Hepatocyte (in vitro differentiated cells): ENCODE measurements around the gene TRPM2. TPM values are rescaled to one million over a fixed set of nuclear protein-coding genes. Genes with fewer than 3 reads are reported as not detected.

Source experiments
- DNase-seq: peaks from one replicate; pipeline ENCODE4 v3.0.0-alpha.2; 2016; ENCODE audit warnings: low spot score
- H2AFZ ChIP-seq: fragments of 200-600 bp; sonication (generic); 2 replicates; pipeline ENCODE4 v1.6.0; 2016; ENCODE audit warnings: antibody characterized with exemption, mild to moderate bottlenecking
- H3K27ac ChIP-seq: fragments of 200-600 bp; sonication (generic); 2 replicates; pipeline ENCODE4 v1.5.1; 2016; ENCODE audit warnings: mild to moderate bottlenecking
- H3K27me3 ChIP-seq: fragments of 200-600 bp; sonication (generic); 2 replicates; pipeline ENCODE4 v1.6.1; 2016
- H3K36me3 ChIP-seq: fragments of 200-600 bp; sonication (generic); replicated peaks from 2 replicates; pipeline ENCODE4 v1.5.1; 2016; ENCODE audit warnings: low read depth; ENCODE audit not compliant: insufficient read depth
- H3K4me1 ChIP-seq: fragments of 200-600 bp; sonication (generic); 2 replicates; pipeline ENCODE4 v1.5.1; 2016; ENCODE audit warnings: mild to moderate bottlenecking, moderate library complexity; ENCODE audit not compliant: insufficient read depth
- H3K4me2 ChIP-seq: fragments of 200-600 bp; sonication (generic); 2 replicates; pipeline ENCODE4 v1.6.0; 2016
- H3K4me3 ChIP-seq: fragments of 200-600 bp; sonication (generic); 2 replicates; pipeline ENCODE4 v1.5.1; 2016; ENCODE audit warnings: mild to moderate bottlenecking
- H3K79me2 ChIP-seq: fragments of 200-600 bp; sonication (generic); 2 replicates; pipeline ENCODE4 v1.6.0; 2017; ENCODE audit warnings: mild to moderate bottlenecking
- H3K9me2 ChIP-seq: fragments of 200-600 bp; sonication (generic); replicated peaks from 2 replicates; pipeline ENCODE4 v1.6.0; 2017; ENCODE audit warnings: mild to moderate bottlenecking; ENCODE audit not compliant: insufficient read depth
- H3K9me3 ChIP-seq: fragments of 200-600 bp; sonication (generic); 2 replicates; pipeline ENCODE4 v1.5.1; 2016; ENCODE audit warnings: low read depth, mild to moderate bottlenecking
- H4K20me1 ChIP-seq: fragments of 200-600 bp; sonication (generic); 2 replicates; pipeline ENCODE4 v1.6.0; 2016; ENCODE audit warnings: mild to moderate bottlenecking; ENCODE audit not compliant: insufficient read depth, poor library complexity, severe bottlenecking
- CTCF ChIP-seq: fragments of 200-600 bp; sonication (generic); IDR thresholded peaks from 2 replicates; pipeline ENCODE4 v1.5.1; 2016; ENCODE audit warnings: antibody characterized with exemption, mild to moderate bottlenecking; ENCODE audit not compliant: poor library complexity
- EZH2 ChIP-seq: fragments of 200-600 bp; sonication (generic); IDR thresholded peaks from 2 replicates; pipeline ENCODE4 v1.6.1; 2016; ENCODE audit warnings: antibody characterized with exemption, mild to moderate bottlenecking, borderline replicate concordance
- EZH2phosphoT487 ChIP-seq: fragments of 200-600 bp; sonication (generic); IDR thresholded peaks from one replicate; pipeline ENCODE4 v1.6.1; 2018; ENCODE audit warnings: antibody characterized with exemption, mild to moderate bottlenecking, low read depth, moderate library complexity; ENCODE audit not compliant: unreplicated experiment, severe bottlenecking
- WGBS: methylation state at CpG from one replicate; pipeline ENCODE4 v1.1.6; 2016; ENCODE audit warnings: low lambda C conversion rate; ENCODE audit errors: missing lambda C conversion rate; 5-methylcytosine and 5-hydroxymethylcytosine counted together
- polyA plus RNA-seq: library from polyadenylated mRNA; unstranded; fragments of >200 nt; fragmentation: Nextera tagmentation; extraction: Ambion mirVana; gene quantifications from 2 replicates; pipeline ENCODE4 v1.2.1, GENCODE V29; 2016
- total RNA-seq: library from RNA; depleted of rRNA; stranded (reverse); fragments of >200 nt; gene quantifications from 2 replicates; pipeline ENCODE4 v1.2.3, GENCODE V29; 2014

Gene TRPM2
- total and polyA plus RNA-seq, 2 experiments from 2014 or later, result 0.25 to 0.50 TPM

DNA sequence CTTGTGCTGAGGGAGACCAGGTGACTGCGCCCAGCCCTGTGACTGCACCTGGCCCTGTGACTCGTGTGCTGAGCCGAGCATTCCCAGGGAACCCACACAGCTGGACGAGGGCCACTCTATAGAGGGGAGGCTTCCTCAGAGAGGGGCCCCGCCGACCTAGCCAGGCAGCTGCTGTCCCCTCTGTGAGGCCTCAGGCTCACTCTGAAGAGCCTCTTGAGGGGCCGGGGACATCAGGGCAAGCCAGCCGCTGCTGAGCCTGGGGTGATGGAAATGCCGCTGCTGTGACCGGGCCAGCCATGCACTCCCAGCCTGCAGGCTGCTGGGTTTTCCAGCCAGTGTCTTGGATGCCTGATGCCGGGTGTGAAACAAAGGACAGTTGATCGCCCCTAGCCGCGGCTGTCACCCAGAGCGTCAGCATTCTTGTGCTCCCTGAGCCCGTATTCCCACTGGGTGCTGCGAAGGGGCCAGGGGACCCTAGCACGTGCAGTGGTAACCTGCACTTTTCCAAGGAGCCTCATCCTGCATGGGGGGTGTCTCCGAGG is 36.1 kb upstream of the TRPM2 start:
- no peaks in the 10 kb centered on the region for H3K27me3 ChIP-seq
- H3K4me2 ChIP-seq, result no peak overlapping the region
- H3K79me2 ChIP-seq, result no peaks in the 10 kb centered on the region
- H3K9me3 ChIP-seq, result no peaks in the 10 kb centered on the region
- H3K9me2 ChIP-seq, result no peaks in the 10 kb centered on the region
- H3K4me3 ChIP-seq, result no peak overlapping the region
- no peak overlapping the region for H3K27ac ChIP-seq
- no peaks in the 10 kb centered on the region for H4K20me1 ChIP-seq
- TF ChIP-seq EZH2phosphoT487 (no peak), CTCF (no peak), EZH2 (no peak)
- no peaks in the 10 kb centered on the region for H3K4me1 ChIP-seq
- no peaks in the 10 kb centered on the region for H3K36me3 ChIP-seq
- no peak overlapping the region for H2AFZ ChIP-seq
- no peak for DNase-seq
- 97% methylated on average over 19 of the region's 19 CpGs for WGBS

DNA sequence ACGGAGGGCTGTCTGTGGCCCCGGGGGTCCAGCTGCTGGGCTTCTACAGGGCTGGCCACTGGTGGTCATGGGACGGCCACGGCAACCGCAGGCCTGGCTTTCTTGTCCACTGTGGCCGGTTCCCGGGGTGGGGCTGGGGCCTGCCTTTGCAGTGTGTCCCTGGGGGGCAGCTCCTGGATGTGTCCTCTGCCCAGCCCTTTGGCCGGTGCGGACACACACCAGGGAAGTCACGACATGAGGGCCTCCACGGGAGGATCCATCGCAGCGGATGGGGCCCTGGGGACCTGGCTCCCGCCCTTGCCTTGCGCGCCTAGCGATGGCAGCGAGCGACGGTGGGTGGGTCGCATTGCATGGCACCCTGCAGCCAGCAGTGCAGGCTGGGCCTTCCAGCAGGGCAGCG is 35.5 kb upstream of the TRPM2 start:
- Histone ChIP-seq H2AFZ (no peak overlapping the region), H3K4me3 (no peak overlapping the region), H3K36me3 (no peaks in the 10 kb centered on the region), H3K27ac (no peak overlapping the region), H3K4me1 (no peaks in the 10 kb centered on the region), H3K9me3 (no peaks in the 10 kb centered on the region), H3K4me2 (no peak overlapping the region), H4K20me1 (no peaks in the 10 kb centered on the region), H3K9me2 (no peaks in the 10 kb centered on the region), H3K27me3 (no peaks in the 10 kb centered on the region), H3K79me2 (no peaks in the 10 kb centered on the region)
- WGBS, result over 99% methylated on average over 18 of the region's 22 CpGs
- DNase-seq, result no peak
- TF ChIP-seq EZH2phosphoT487 (no peak), EZH2 (no peak), CTCF (no peak)

DNA sequence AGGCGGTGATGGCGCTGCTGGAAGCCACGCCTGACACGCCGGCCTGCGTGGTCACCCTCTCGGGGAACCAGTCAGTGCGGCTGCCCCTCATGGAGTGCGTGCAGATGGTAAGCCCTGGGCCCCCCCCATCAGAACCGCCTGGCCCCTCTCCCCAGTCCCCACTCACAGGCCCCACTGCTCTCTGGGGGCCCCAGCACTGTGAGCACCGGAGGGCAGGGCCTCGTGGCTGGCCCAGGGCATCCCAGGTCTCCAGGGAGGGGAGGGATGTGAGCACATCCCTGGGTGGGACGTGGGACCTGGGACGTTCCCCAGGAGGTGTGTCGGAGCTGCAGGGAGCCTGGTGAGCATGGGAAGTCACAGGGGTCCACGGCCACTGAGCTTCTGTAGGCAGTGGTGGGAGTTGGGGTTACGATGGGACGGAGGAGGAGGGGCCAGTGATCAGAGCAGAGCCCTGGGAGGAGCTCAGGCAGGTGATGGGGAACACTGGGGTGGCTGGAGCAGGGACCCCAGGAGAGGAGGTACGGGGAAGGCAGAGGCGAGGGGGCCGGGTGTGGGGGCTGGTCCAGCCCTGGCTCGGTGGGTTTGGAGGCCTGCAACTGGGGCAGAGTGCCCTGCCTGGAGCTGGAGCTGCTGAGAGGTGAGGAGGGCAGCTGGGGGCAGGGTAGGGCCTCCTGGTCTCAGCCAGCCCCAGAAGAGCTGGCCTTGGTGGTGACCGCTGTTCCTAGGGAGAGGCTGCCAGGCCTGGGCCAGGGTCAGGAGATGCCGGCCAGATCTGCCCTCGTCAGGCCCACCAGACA is 34.7 kb upstream of the TRPM2 start:
- H3K4me1 ChIP-seq, result no peaks in the 10 kb centered on the region
- H3K36me3 ChIP-seq, result no peaks in the 10 kb centered on the region
- no peak for TF ChIP-seq EZH2
- TF ChIP-seq EZH2phosphoT487, result no peak
- TF ChIP-seq CTCF, result no peak
- no peak overlapping the region for H3K4me3 ChIP-seq
- H3K9me2 ChIP-seq, result no peaks in the 10 kb centered on the region
- no peaks in the 10 kb centered on the region for H3K9me3 ChIP-seq
- no peaks in the 10 kb centered on the region for H3K27me3 ChIP-seq
- no peaks in the 10 kb centered on the region for H3K79me2 ChIP-seq
- H2AFZ ChIP-seq, result no peak overlapping the region
- H3K4me2 ChIP-seq, result no peak overlapping the region
- no peak for DNase-seq
- no peak overlapping the region for H3K27ac ChIP-seq
- 94% methylated on average over 13 of the region's 25 CpGs for WGBS
- H4K20me1 ChIP-seq, result no peaks in the 10 kb centered on the region
